ENCODE data around the gene GPANK1. TPM values are rescaled to one million over a fixed set of nuclear protein-coding genes. Genes with fewer than 3 reads are reported as not detected.
"Not testable (repeated sequence)": the region's sequence is repeated elsewhere in the genome, so short reads cannot be mapped to it uniquely, and the experiment has no call there.

Gene GPANK1
- total RNA-seq: 16.2 TPM

- peak; percentile 84 to 94 (median 91) for DNase-seq (ENCODE audit: low read depth in 2 of 3, low spot score in 2 of 3)
Observed at GRCh38 chr6:31664790-31665500, at the start of gene GPANK1. Gene GPANK1 (minus strand): TSS chr6:31664997. CDS start chr6:31664478, 519 bp downstream.

DNA sequence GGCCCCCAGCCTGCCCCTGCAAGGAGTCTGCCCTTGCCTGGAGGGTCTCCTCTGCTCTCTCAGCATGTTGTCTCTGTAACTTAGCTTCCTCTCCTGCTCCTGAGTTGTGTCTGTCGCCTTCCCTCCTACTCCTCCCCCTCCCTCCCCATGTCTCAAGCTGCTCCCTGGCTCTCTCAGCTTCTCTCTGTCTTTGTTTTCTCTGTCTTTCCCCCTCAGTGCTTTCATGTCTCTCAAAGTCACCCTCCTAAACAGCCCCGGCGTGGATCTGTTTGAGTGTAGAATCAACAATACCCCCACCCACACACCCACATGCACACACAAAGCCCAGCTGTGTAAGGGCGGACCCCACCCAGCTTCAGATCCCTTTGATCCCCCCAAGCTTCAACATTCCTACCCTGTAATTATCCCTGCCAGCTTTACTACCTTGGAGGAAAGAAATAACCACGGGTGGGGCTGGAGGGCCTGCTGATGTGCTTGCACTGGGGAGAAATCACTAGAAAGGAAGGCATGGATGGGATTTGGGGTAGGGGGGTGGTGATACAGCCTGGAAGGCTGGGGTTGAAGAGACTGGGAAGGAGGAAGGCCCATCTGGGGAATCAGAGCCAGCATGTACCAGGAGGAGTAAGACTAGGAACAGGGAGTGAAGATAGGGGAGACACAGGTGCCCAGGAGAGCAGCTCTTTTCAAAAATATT is 49.3 kb upstream of the GPANK1 start:
- DNase-seq (ENCODE audit: low read depth in 2 of 3, low spot score in 2 of 3): no peak

DNA sequence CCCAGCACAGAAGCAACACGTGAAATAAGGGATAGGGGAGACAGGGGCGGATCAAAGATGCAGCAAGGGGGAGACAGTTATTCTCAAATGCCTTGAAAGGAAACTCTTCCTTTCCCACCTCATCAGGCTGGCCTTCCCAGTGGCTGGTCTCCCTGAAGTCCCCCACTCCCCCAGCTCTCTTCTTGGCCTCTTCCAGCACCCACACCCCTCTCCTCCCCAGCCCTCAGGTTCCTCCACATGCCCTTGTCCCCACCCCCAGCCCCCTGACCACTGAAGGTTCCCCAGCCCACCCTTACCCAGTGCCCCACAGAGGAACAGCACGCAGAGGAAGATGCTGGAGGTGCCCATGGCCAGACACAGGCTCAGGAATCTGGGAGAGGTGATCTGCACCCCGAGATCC is 48.7 kb upstream of the GPANK1 start:
- DNase-seq (ENCODE audit: low read depth in 2 of 3, low spot score in 2 of 3): no peak

DNA sequence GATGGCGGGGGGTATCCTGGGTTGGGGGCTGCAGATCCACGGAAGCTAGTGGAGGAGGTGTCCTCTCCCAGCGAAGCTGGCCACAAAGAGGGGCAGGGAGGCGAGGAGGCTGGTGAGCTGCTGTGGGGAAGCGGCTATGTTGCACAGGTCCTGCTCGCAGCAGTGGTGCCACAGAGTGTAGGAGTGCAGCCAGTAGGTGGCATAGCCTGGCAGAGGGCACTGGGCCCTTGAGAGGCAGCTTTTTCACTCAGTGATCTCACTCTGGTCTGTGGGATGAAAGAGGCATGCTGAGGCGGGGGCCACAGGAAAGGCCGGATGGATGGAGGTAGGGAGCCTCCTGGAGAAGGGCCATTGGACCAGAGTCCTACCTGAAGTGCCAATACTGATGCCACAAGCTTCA is 47.5 kb upstream of the GPANK1 start:
- peak in 2 of 3 donors; percentile 66 to 74 for DNase-seq (ENCODE audit: low read depth in 2 of 3, low spot score in 2 of 3)

DNA sequence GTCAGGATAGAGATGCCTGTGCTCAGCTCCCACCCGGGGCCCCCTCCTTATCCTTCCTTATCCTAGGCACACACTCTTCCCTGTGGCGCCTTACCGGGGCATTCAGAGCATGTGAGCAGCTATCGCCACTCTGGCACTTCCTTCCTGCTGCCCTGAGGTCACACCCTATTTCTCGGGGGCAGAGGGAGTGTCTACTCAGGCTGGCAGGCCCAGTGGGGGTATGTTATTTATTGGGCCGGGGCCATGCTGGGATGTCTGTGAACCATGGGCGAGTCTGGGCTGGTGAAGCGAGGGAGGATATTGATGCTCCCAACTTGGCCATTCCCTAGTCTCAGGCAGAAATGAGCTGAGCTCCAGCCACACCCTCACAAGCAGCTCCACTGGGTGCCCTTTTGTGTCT is 46.4 kb upstream of the GPANK1 start:
- DNase-seq (ENCODE audit: low read depth in 2 of 3, low spot score in 2 of 3): peak in 2 of 3 donors; percentile 54 to 64

GRCh38 chr6:31710523-31711219 is 45.9 kb upstream of the GPANK1 start:
- DNase-seq (ENCODE audit: low read depth in 2 of 3, low spot score in 2 of 3): no peak

DNA sequence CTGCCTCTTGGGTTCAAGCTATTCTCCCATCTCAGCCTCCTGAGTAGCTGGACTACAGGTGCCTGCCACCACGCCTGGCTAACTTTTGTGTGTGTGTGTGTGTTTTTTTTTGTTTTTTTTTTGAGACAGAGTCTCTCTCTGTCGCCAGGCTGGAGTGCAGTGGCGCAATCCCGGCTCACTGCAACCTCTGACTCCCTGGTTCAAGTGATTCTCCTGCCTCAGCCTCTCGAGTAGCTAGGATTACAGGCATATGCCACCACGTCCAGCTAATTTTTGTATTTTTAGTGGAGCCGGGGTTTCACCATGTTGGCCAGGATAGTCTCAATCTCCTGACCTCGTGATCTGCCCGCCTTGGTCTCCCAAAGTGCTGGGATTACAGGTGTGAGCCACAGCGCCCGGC is 44.4 kb upstream of the GPANK1 start:
- DNase-seq (ENCODE audit: low read depth in 2 of 3, low spot score in 2 of 3): not testable (repeated sequence)

GRCh38 chr6:31708224-31708623 is 43.4 kb upstream of the GPANK1 start:
- no peak for DNase-seq (ENCODE audit: low read depth in 2 of 3, low spot score in 2 of 3)

DNA sequence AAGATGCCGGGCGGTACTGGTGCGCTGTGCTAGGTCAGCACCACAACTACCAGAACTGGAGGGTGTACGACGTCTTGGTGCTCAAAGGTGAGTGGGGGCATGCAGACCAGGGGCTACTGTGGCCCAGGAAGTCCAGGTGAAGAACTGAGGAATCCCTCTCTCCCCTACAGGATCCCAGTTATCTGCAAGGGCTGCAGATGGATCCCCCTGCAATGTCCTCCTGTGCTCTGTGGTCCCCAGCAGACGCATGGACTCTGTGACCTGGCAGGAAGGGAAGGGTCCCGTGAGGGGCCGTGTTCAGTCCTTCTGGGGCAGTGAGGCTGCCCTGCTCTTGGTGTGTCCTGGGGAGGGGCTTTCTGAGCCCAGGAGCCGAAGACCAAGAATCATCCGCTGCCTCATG is 42.9 kb upstream of the GPANK1 start:
- no peak for DNase-seq (ENCODE audit: low read depth in 2 of 3, low spot score in 2 of 3)

- no peak for DNase-seq (ENCODE audit: low read depth in 2 of 3, low spot score in 2 of 3)
Observed at GRCh38 chr6:31706599-31706998, 41.8 kb upstream of the GPANK1 start, which contains the start of gene LY6G6F. Gene LY6G6F (plus strand): TSS chr6:31706866. CDS start chr6:31706907, 41 bp downstream.

GRCh38 chr6:31705931-31706330 is 41.1 kb upstream of the GPANK1 start:
- DNase-seq (ENCODE audit: low read depth in 2 of 3, low spot score in 2 of 3): no peak

DNA sequence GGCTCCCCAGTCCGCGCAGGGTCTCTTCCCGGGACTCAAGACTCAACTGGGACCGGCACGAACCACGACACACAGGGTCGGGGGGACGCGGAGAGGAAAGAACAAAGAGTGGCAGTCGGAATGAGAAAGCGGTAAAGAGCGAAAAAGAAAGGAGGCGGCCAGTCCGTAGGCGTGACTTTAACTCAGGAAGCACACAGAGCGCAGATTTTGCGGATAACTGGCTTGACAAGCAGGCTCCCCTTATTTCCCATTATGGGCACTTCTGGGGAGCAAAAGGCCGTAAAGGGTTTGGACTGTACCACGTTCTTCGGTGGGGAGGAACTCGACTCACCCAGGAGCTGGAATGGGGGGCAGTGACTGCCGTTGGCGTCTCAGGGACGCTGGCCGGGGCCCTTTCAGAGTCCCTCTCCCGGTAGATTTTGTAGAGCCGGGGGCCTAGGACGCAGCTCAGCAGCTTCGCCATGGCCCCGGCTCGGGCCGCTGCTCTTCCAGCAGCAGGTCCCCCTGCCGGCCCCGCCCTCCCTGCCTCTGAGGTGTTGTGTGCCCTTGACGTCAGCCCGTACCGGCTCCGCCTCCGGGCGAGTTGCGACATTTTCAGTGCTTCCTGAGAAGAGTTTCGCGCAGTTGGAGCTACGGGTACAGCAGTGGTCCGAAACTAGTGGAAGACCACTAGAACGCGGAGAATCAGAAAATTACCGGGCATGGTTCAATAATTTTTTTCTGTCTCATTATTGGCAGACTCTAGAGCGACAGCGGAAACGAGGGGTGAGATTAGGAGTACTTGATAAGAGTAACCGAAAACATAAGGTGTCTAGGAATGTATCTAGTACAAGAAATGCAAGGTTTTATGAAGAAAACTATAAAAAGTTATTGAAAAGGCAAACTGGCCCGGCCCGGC is 38.3 kb upstream of the GPANK1 start, which contains the start of gene ABHD16A:
Gene ABHD16A, minus strand, starts transcription at position 506 of the 898 bp plus-strand sequence. Its CDS starts 43 bp downstream, at position 463.
- peak; percentile 88 to 99 (median 98) for DNase-seq (ENCODE audit: low read depth in 2 of 3, low spot score in 2 of 3)

DNA sequence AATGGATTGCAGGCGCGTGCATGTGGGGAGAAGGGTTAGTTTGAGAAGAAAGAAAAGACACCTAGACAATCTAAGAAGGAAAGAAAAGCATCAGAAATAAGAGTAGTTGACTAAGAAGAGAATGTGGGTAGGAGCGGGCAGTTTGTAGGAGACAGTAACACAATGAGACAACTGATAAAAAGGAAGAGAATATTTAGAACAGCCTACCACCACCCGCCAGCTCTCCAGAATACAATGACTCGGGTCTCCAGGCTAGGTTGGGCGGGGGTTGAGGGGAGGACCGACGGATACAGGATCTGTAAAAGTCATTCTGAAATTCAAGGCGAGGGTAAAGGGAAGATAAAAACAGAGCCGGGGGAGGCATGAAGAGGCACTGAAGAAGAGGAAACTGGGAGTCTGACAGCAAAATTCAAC is 37.6 kb upstream of the GPANK1 start:
- peak in 1 of 3 donors; percentile 52 for DNase-seq (ENCODE audit: low read depth in 2 of 3, low spot score in 2 of 3)

GRCh38 chr6:31701666-31702404 is 37.0 kb upstream of the GPANK1 start:
- DNase-seq (ENCODE audit: low read depth in 2 of 3, low spot score in 2 of 3): no peak

GRCh38 chr6:31700740-31701401 is 36.1 kb upstream of the GPANK1 start:
- DNase-seq (ENCODE audit: low read depth in 2 of 3, low spot score in 2 of 3): no peak

GRCh38 chr6:31697555-31697954 is 32.8 kb upstream of the GPANK1 start:
- DNase-seq (ENCODE audit: low read depth in 2 of 3, low spot score in 2 of 3): no peak

DNA sequence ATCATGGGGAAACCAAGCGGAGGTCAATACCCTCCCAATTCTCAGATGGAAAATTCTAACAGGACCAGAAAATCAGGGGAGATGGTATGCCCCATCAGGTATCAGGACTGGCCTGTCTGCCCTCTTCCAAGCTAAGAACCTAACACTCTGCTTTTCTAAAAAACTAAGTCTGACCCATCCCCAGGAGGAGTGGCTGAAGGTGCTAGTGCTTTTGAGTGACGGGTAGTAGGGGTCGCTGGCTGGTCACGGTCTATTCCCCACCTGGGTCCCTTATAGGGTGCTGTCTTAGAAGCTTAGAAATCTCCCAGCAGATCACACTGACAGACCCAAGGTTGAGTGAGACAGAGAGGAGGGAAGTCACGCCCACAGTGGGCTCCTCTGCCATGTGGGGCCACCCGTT is 28.7 kb upstream of the GPANK1 start:
- no peak for DNase-seq (ENCODE audit: low read depth in 2 of 3, low spot score in 2 of 3)

DNA sequence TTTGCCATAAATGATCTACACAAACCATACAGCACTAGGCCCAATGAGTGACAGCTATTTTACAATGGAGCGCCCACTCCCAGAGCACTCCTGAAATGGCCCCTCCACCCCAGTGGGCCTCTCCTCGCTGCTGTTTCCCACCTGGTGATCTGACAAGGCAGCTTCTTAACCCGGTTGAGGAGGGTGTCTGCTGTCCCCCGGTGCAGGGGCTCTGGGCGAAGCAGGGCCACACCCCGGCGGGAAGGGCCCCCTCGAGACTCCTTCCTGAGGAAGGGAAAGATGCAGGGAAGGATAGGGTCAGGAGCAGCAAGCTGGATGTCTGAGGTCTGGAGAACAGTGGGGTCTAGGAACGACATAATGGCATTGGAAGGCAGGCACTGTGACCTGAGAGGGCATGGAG is 28.1 kb upstream of the GPANK1 start:
- DNase-seq (ENCODE audit: low read depth in 2 of 3, low spot score in 2 of 3): no peak

DNA sequence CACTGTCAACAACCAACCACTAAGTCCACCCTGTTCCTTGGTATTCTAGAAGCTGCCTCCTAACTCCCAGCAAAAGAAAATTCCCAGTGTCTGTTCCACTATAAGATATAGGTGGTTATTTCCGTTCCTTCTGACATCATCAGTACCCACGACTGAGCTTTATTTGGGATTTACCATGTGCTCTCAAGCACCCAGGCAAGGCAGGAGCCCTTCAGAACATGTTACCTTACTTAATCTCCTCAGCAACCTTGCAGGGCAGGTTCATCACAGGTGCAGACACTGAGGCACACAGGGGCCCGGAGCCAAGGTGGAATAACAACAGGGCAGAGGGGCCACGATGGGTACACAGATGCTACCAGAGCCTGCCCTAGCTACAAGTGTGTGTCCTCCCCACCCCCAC is 27.6 kb upstream of the GPANK1 start:
- no peak for DNase-seq (ENCODE audit: low read depth in 2 of 3, low spot score in 2 of 3)

Data from hematopoietic multipotent progenitor cell (in vitro differentiated cells).